DMS53 treated with DMSO at 0.1 percent for 48 hours (cell line): ENCODE results near the gene CSF3R.
"Not testable (repeated sequence)": the region's sequence is repeated elsewhere in the genome, so short reads cannot be mapped to it uniquely, and the experiment has no call there.

ENCODE experiments used
- DNase-seq: peaks from one replicate; lab custom pipeline; 2025; ENCODE audit not compliant: unreplicated experiment; lab: John Stamatoyannopoulos, UW

CSF3R gene

DNA sequence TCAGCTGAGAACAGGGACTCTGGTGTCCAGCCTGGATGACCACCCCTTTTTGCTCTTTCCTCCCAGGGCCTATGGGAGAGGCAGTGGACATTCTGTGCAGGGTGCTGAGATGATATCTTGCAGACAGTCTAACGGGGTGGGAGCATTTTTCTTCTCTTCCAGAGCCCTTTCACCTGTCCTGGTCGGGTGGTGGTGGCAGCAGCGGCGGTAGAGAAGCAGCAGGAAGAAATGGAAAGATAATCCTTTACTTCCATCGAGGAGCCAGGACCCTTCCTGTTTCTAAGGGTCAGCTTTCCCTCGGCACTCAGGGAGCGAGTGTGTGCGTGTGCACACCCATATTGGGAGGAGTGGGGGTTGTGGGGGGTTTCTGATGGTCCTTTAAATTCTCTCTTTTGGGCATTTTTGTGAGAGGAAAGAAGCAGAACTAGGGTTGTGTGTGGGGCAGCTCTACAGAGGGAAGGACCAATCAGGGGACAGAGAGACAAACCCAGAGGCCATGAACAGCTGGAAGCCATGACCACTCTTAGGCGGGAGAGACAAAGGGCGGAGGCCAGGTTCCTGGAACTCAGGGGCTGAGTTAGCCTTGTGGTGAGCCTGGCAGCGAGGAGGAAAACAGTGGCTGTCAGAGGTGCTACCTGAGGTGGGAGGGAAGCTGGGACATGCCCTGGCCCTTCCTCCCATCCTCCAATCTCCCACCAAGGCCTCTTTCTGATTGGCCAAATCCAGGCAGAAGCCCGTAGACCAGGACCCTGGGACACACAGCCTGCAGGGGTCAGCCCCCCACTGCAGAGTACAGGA, 31.2 kb upstream of the CSF3R start:
- no peak for DNase-seq

- no peak for DNase-seq
Observed at GRCh38 chr1:36512842-36513241, 30.1 kb upstream of the CSF3R start.

- DNase-seq = no peak
Observed at GRCh38 chr1:36511804-36512798, 29.4 kb upstream of the CSF3R start.

DNA sequence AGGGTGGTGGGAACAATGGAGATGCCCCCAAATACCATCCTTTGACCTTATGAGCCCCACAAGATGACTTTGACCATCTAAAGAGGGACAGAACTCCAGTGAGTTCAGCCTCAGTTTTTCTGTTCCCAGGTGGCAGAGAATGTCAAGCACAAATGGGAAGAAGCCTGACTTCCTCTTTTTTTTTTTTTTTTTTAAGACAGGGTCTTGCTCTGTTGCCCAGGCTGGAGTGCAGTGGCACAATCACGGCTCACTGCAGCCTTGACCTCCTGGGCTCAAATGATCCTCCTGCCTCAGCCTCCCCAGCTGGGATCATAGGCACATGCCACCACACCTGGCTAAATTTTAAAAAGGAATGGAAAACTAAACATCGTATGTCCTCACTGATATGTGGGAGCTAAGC, 28.5 kb upstream of the CSF3R start:
- DNase-seq = not testable (repeated sequence)

GRCh38 chr1:36510418-36510817, 27.7 kb upstream of the CSF3R start:
- no peak for DNase-seq

GRCh38 chr1:36508257-36508656, 25.5 kb upstream of the CSF3R start:
- no peak for DNase-seq

DNA sequence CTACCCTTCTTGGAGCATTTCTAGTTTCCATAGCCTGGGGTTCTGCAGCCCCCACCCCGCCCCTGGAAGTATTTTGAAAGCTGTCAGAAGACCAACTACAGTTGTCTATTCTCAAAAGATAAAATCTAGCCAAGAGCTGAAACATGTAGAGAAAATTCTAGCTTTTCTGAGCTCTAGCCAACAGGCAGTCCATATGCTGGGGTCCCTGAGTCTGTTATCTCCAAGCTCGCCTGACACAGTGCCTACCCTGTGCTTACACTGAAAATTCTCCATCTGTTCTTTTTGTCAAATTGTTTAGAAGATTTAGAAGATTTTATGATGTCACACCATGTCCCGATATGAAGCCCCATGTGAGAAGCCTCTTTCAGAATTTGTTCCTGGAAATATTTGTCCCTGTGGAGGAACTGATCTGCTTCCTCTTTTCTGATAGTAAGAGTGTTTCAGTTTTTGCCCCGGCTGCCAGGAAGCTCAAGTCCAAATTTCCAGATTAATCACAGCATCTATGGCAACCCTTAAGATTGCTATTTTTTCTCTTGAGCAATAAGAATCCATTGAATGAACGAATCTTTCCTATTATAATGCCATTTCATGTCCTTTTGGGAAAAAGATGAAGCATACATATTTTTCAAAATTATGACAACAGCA, 23.7 kb upstream of the CSF3R start:
- no peak for DNase-seq

DNA sequence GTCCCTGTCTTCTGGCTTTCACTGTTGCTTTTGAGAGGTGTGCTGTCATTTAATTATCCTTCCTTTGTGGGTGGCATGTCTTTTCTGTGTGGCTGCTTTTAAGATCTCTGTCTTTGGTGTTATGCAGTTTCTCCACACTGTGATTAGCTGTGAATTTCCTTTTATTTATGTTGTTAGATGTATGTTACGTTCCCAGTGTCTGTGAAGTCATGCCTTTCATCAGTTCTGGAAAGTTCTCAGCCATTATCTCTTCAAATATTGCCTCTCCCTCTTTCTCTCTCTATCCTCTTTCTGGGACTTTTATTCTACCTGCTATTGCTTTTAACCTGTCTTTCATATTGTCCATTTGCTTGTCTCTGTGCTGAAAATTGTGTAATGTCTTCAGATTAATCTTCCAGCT, 21.0 kb upstream of the CSF3R start:
- DNase-seq = no peak

DNA sequence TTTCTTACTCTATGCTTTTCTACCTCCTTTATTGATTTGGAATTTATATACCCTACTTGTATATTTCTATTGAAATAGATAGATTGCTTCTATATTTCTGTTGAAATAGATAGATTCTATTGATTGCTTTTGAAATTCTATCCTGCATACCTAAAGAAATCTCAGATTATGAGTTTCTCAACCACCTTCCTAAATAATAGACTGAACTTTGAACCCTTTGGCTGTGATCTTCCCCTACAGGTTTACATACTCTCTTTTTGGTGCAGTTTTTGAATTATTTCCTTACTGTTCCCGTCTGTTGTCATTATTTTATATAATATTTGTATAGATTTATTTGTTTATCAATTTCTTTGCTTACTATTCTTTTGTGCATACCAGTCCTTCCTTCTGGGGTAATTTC, 20.4 kb upstream of the CSF3R start:
- DNase-seq = no peak

- DNase-seq = no peak
Observed at GRCh38 chr1:36502616-36503015, 19.9 kb upstream of the CSF3R start.

- not testable (repeated sequence) for DNase-seq
Observed at GRCh38 chr1:36501911-36502310, 19.2 kb upstream of the CSF3R start.

DNA sequence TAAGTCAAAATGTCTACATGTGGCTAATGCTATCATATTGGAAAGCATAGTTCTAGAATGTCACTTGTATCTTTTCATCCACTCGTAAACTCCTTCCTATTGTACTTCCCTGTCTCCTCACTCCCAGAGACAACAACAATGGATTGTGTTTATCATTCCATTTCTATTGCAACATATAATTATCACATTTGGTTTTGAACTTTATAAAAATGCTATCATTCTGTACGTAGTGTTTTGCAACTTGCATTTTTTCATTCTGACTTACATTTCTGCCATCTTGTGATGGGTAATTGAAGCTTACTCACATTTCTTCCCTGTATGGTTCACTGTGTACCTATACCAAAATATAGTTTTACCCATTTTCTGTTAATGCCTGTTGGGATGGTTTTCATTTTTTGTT, 14.5 kb upstream of the CSF3R start:
- DNase-seq = no peak

DNA sequence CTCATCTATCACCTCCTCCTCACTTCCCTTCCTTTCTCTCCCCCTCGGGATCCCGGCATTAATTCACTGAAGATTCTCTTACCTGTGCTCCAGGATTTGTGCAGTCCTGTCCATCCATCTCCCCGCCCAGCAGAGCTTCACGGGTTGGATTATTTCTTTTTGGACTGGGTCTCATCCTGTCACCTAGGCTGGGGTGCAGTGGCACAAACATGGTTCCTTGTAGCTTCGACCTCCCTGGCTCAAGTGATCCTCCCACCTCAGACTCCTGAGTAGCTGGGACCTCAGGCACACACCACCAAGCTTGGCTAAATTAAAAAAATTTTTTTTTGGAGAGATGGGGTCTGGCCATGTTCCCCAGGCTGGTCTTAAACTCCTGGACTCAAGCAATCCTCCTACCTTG, 12.3 kb upstream of the CSF3R start:
- DNase-seq = no peak

DNA sequence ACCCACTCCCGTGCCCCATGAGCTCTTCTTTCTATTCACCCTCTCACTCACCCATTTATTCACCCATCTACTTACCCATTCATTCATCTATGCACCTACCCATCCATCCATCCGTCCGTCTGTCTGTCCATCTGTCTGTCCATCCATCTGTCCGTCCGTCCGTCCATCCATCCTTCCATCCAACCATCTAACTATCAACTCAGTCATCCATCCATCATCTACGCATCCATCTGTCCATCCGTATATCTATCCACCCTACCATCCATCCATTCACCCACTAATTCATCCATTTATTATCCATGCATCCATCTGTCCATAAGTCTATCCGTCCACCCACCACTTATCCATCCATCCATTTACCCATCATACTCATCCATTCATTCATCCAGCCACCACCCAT, 10.8 kb upstream of the CSF3R start:
- DNase-seq = no peak

DNA sequence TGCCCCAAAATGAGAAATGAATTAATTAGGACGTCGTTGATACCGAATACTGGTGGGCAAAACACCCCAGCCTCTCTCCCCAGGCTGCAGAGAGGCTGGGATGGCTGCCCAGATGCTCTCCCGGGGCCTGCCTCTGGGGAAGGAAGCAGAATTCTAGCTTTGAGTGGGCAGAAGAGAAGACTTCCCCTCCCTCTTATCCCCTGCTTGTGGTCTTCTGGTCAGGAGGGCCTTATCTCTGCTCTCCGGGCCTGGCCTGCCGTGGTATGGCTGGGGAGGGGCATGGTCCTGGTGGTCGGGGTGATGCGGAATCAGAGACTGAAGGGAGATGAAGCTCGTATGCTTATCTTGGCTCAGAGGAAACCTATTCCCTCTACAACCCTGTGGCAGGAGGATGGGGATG, 9.8 kb upstream of the CSF3R start:
- DNase-seq = no peak

DNA sequence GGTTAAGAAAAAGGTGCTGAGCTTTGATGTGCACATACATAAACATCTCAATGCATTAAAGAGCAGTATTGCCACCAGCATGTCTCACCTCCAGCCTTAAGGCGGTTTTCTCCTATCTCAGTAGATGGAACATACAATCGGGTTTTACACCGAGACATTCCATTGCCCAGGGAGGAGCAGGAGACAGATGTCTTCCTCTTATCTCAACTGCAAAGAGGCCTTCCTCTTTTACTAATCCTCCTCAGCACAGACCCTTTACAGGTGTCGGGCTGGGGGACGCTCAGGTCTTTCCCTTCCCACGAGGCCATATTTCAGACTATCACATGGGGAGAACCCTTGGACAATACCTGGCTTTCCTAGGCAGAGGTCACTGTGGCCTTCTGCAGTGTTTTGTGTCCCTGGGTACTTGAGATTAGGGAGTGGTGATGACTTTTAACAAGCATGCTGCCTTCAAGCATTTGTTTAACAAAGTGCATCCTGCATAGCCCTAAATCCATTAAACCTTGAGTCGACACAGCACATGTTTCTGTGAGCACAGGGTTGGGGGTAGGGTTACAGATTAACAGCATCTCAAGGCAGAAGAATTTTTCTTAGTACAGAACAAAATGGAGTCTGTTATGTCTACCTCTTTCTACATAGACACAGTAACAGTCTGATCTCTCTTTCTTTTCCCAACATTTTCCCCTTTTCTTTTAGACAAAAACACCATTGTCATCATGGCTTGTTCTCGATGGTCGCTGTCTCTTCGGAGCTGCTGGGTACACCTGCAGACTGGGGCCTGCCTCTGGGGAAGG, 6.7 kb upstream of the CSF3R start:
- not testable (repeated sequence) for DNase-seq

DNA sequence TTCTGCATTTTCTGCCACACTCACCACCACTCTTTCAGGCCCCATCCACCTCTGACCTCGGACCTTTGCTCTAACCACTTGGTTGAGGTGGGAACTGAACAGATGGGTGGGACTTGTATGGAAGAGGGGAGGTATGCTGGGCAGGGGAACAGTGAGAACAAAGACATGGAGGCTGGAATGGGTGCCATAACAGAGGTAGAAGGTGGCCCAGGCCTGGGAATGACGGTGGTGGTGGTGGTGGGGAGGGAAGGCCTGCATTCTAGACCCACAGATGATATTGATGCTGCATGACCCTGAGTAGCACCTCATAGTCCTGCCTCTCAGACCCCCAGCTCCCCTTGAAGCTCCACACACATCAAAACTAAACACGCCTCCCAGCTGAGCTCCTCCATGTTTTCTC, 5.2 kb upstream of the CSF3R start:
- DNase-seq = no peak

DNA sequence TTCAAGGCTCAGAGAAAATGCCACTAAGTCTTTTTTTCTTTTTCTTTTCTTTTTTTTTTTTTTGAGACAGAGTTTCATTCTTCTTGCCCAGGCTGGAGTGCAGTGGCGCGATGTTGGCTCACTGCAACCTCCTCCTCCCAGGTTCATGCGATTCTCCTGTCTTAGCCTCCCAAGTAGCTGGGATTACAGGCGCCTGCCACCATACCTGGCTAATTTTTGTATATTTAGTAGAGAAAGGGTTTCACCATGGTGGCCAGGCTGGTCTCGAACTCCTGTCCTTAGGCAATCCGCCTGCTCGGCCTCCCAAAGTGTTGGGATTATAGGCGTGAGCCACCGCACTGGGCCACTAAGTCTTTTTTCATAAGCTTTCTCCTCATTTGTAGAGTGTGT, 4.6 kb upstream of the CSF3R start:
- not testable (repeated sequence) for DNase-seq

GRCh38 chr1:36486439-36487335, 4.0 kb upstream of the CSF3R start:
- DNase-seq = peak; percentile 82

GRCh38 chr1:36486093-36486438, 3.4 kb upstream of the CSF3R start:
- DNase-seq = no peak
